ENCODE measurements around the gene SERPINA12. TPM values are rescaled to one million over a fixed set of nuclear protein-coding genes. Genes with fewer than 3 reads are reported as not detected.

The SERPINA12 gene
- total and polyA plus RNA-seq, 2 of the 13 experiments (the other 11 are each of a cell fraction or from before 2014, with no cell fraction given) = 0.08 TPM; not detected in 1

GRCh38 chr14:94548999-94549985 lies 40.0 kb upstream of the SERPINA12 start:
- H3K9ac ChIP-seq (ENCODE audit: insufficient read depth, low read depth, low read length) = peak overlapping the region; percentile 19; the same call in 1 of the 2 replicates
- in situ Hi-C loops (cut with HindIII; ENCODE audit: extremely low pct_ligation_motif_present, low pct_unique_long_range_greater_than_20kb) (loop anchor here (5.0 to 10.0 kb wide), 2 partner anchors 122 to 136 kb away; no protein-coding TSS in a partner anchor), intact Hi-C loops (cut with micrococcal nuclease; ENCODE audit: unreplicated experiment) (loop anchor here (1.0 to 2.0 kb wide), 3 partner anchors 50 to 126 kb away; no protein-coding TSS in a partner anchor)
- H3K79me2 ChIP-seq (ENCODE audit: insufficient read depth, low read length) = no peaks in the 10 kb centered on the region
- peak overlapping the region; percentile 76 for H3K4me2 ChIP-seq (ENCODE audit: low read depth, low read length)
- no peaks in the 10 kb centered on the region for H3K27me3 ChIP-seq (ENCODE audit: control insufficient read depth in 1 of 2, insufficient read depth in 2 of 2, low read length in 2 of 2)
- CTCF ChIA-PET (ENCODE audit: low intra/inter-chr PET ratio, low total read pairs) = interaction anchor here (0.7 to 3.1 kb wide), 7 partner anchors 13 to 132 kb away, joined by 3 to 14 read pairs (median 5); no protein-coding TSS in a partner anchor
- BruUV-seq (replicated peaks) = no TSS peak
- H3K4me1 ChIP-seq (ENCODE audit: insufficient read depth, low read length) = peaks cover 73% of the 10 kb centered on the region
- DNase-seq (ENCODE audit: low spot score) = peak; percentile 56
- peaks cover 12% of the 10 kb centered on the region for H3K9me3 ChIP-seq (ENCODE audit: low read length)
- no peaks in the 10 kb centered on the region for H3K36me3 ChIP-seq (replicated peaks in 1 of 2; ENCODE audit: control insufficient read depth in 1 of 2, insufficient read depth in 2 of 2, low read length in 2 of 2)
- POLR2A ChIA-PET = interaction anchor here (0.6 to 3.0 kb wide), 21 partner anchors 9 to 126 kb away, joined by 3 to 23 read pairs (median 4); partner anchors contain the start of genes SERPINA3, SERPINA4 and SERPINA5
- H4K20me1 ChIP-seq (ENCODE audit: insufficient read depth, low read length) = no peaks in the 10 kb centered on the region
- FAIRE-seq = no peak
- H2AFZ ChIP-seq (ENCODE audit: low read length) = no peak overlapping the region
- WGBS (ENCODE audit: low lambda C conversion rate) = 20% methylated on average over 19 of the region's 24 CpGs
- ATAC-seq = peak; percentile 88
- peak overlapping the region; percentile 20 to 58 (median 20); a peak in 4 of 6 replicates for H3K4me3 ChIP-seq (replicated peaks in 1 of 3; ENCODE audit: insufficient read depth in 1 of 3, low read depth in 2 of 3, low read length in 3 of 3)
- H3K27ac ChIP-seq (ENCODE audit: extremely low read length, insufficient read depth, low read length) = no peak overlapping the region
- TF ChIP-seq ZIK1 (CRISPR knock-in tag; IDR thresholded peaks at IDR 0.05; ENCODE audit: borderline replicate concordance, low read depth) = no peak
- peak; percentile 20; the same call in 1 of the 2 replicates for TF ChIP-seq ZGPAT (CRISPR knock-in tag; IDR thresholded peaks at IDR 0.05)
- no peak for TF ChIP-seq ZBTB44 (CRISPR knock-in tag; IDR thresholded peaks at IDR 0.05)
- no peak for TF ChIP-seq ZNF382 (CRISPR knock-in tag; IDR thresholded peaks at IDR 0.05; ENCODE audit: borderline replicate concordance)
- TF ChIP-seq TFDP1 (CRISPR knock-in tag; IDR thresholded peaks at IDR 0.05; ENCODE audit: borderline replicate concordance) = no peak
- TF ChIP-seq ZSCAN25 (CRISPR knock-in tag; IDR thresholded peaks at IDR 0.05) = no peak
- TF ChIP-seq SAP130 (CRISPR knock-in tag; IDR thresholded peaks at IDR 0.05; ENCODE audit: low read depth) = 0 out of 2 replicates have a peak, but pooled peaks have one; percentile 11
- TF ChIP-seq CHD2 (IDR thresholded peaks at IDR 0.05; ENCODE audit: low read depth, low read length) = no peak
- TF ChIP-seq RAD21 (CRISPR knock-in tag; IDR thresholded peaks at IDR 0.05) = peak; percentile 84
- TF ChIP-seq KAT7 (CRISPR knock-in tag; IDR thresholded peaks at IDR 0.05; ENCODE audit: borderline replicate concordance) = no peak
- no peak for TF ChIP-seq TCF7L2 (IDR thresholded peaks at IDR 0.05; ENCODE audit: low read depth, low read length)
- 0 out of 2 replicates have a peak, but pooled peaks have one; percentile 47 for TF ChIP-seq ZBTB25 (CRISPR knock-in tag; IDR thresholded peaks at IDR 0.05)
- TF ChIP-seq ZNF235 (CRISPR knock-in tag; IDR thresholded peaks at IDR 0.05; ENCODE audit: borderline replicate concordance) = no peak
- no peak for TF ChIP-seq ZNF549 (CRISPR knock-in tag; IDR thresholded peaks at IDR 0.05)
- no peak for TF ChIP-seq LCORL (IDR thresholded peaks at IDR 0.05)
- TF ChIP-seq LCORL (CRISPR knock-in tag; IDR thresholded peaks at IDR 0.05) = 0 out of 2 replicates have a peak, but pooled peaks have one; percentile 8
- TF ChIP-seq BHLHE40 (IDR thresholded peaks at IDR 0.05; ENCODE audit: low read length) = peak; percentile 12; the same call in 1 of the 2 replicates
- TF ChIP-seq SP4 (CRISPR knock-in tag; IDR thresholded peaks at IDR 0.05) = no peak
- TF ChIP-seq HDAC6 (IDR thresholded peaks at IDR 0.05; ENCODE audit: low read depth, low read length) = no peak

All from HepG2 (cell line).